Right atrium auricular region (tissue), 2 donors: ENCODE data around the gene CABS1. TPM values are rescaled to one million over a fixed set of nuclear protein-coding genes. Genes with fewer than 3 reads are reported as not detected.

ENCODE experiments used
- DNase-seq: peaks from one replicate; pipeline ENCODE4 v3.0.0-alpha.2; 2019; ENCODE audit warnings: low spot score
- H3K27ac ChIP-seq, 2 donors: fragments of 200-600 bp; sonication (generic); 1 replicate in 1 of 2; 2 replicates in 1 of 2; pipeline ENCODE4 v1.5.1; 2016 to 2019
- H3K27me3 ChIP-seq, 2 donors: fragments of 200-600 bp; sonication (generic); one replicate each; pipeline versions ENCODE4 v1.5.1 to v1.6.0; 2017 to 2019
- H3K36me3 ChIP-seq: fragments of 200-600 bp; sonication (generic); one replicate; pipeline ENCODE4 v1.5.1; 2016
- H3K4me1 ChIP-seq, 2 donors: fragments of 200-600 bp; sonication (generic); one replicate each; pipeline versions ENCODE4 v1.5.1 to v1.6.0; 2017 to 2019
- H3K4me3 ChIP-seq, 2 donors: fragments of 200-600 bp; sonication (generic); 1 replicate in 1 of 2; 2 replicates in 1 of 2; pipeline ENCODE4 v1.5.1; 2017 to 2019; ENCODE audit warnings: mild to moderate bottlenecking in 1 of 2, moderate library complexity in 1 of 2
- H3K9me3 ChIP-seq, 2 donors: fragments of 200-600 bp; sonication (generic); one replicate each; pipeline ENCODE4 v1.5.1; 2019
- CTCF ChIP-seq, 2 donors: fragments of 200-600 bp; sonication (generic); IDR thresholded peaks; one replicate each; pipeline ENCODE4 v1.5.1; 2019; ENCODE audit warnings: antibody characterized with exemption in 2 of 2
- total RNA-seq, 2 donors: library from RNA; depleted of rRNA; stranded (reverse); fragments of >200 nt; gene quantifications; one replicate each; pipeline ENCODE4 v1.1.0, GENCODE V29; 2016

The CABS1 gene
- total RNA-seq, 2 donors from 2014 or later: not detected

GRCh38 chr4:70326052-70326451 lies 8.7 kb upstream of the CABS1 start:
- Histone ChIP-seq H3K27ac (no peak overlapping the region), H3K27me3 (no peaks in the 10 kb centered on the region), H3K9me3 (no peaks in the 10 kb centered on the region), H3K4me3 (no peak overlapping the region), H3K36me3 (no peaks in the 10 kb centered on the region), H3K4me1 (no peaks in the 10 kb centered on the region)
- DNase-seq: no peak
- TF ChIP-seq CTCF (IDR thresholded peaks at IDR 0.05): no peak

- H3K4me3 ChIP-seq: no peak overlapping the region
- H3K27ac ChIP-seq: no peak overlapping the region
- H3K4me1 ChIP-seq: no peaks in the 10 kb centered on the region
- no peaks in the 10 kb centered on the region for H3K9me3 ChIP-seq
- no peaks in the 10 kb centered on the region for H3K36me3 ChIP-seq
- H3K27me3 ChIP-seq: no peaks in the 10 kb centered on the region
- DNase-seq: no peak
- TF ChIP-seq CTCF (IDR thresholded peaks at IDR 0.05): no peak
Observed at GRCh38 chr4:70336043-70336442, 1.3 kb downstream of the CABS1 start.

- no peak overlapping the region for H3K27ac ChIP-seq
- no peaks in the 10 kb centered on the region for H3K27me3 ChIP-seq
- no peaks in the 10 kb centered on the region for H3K36me3 ChIP-seq
- H3K9me3 ChIP-seq: no peaks in the 10 kb centered on the region
- H3K4me3 ChIP-seq: no peak overlapping the region
- no peak for DNase-seq
- TF ChIP-seq CTCF (IDR thresholded peaks at IDR 0.05): no peak
- H3K4me1 ChIP-seq: no peaks in the 10 kb centered on the region
Observed at GRCh38 chr4:70337886-70338420, 3.2 kb downstream of the CABS1 start.

GRCh38 chr4:70356185-70356584 lies 21.4 kb downstream of the CABS1 start:
- H3K9me3 ChIP-seq: no peaks in the 10 kb centered on the region
- H3K36me3 ChIP-seq: no peaks in the 10 kb centered on the region
- no peak overlapping the region for H3K4me3 ChIP-seq
- no peaks in the 10 kb centered on the region for H3K27me3 ChIP-seq
- no peak for DNase-seq
- no peak for TF ChIP-seq CTCF (IDR thresholded peaks at IDR 0.05)
- no peak overlapping the region for H3K27ac ChIP-seq
- H3K4me1 ChIP-seq: no peaks in the 10 kb centered on the region

- no peak overlapping the region for H3K4me3 ChIP-seq
- no peak overlapping the region for H3K27ac ChIP-seq
- H3K36me3 ChIP-seq: no peaks in the 10 kb centered on the region
- H3K4me1 ChIP-seq: no peaks in the 10 kb centered on the region
- no peaks in the 10 kb centered on the region for H3K27me3 ChIP-seq
- TF ChIP-seq CTCF (IDR thresholded peaks at IDR 0.05): no peak
- no peaks in the 10 kb centered on the region for H3K9me3 ChIP-seq
- DNase-seq: no peak
Observed at GRCh38 chr4:70359115-70359661, 24.4 kb downstream of the CABS1 start.

GRCh38 chr4:70360460-70360859 lies 25.7 kb downstream of the CABS1 start, which contains the start of gene SMR3A:
Gene SMR3A, plus strand, starts transcription at chr4:70360760. Its CDS starts 1,356 bp downstream, at chr4:70362116.
- no peak within 1 kb of the TSS for H3K27ac ChIP-seq

More at GRCh38 chr4:70360460-70360859, 25.7 kb downstream of the CABS1 start, which contains the start of gene SMR3A:
- Histone ChIP-seq H3K36me3 (no peaks in the 10 kb centered on the region), H3K4me1 (no peaks in the 10 kb centered on the region), H3K27me3 (no peaks in the 10 kb centered on the region), H3K4me3 (no peak within 1 kb of the TSS), H3K9me3 (no peaks in the 10 kb centered on the region)
- no peak for DNase-seq
- TF ChIP-seq CTCF (IDR thresholded peaks at IDR 0.05): no peak
